HG03575 (cell line): ENCODE measurements around the gene VAC14.
"Not testable (repeated sequence)": the region's sequence is repeated elsewhere in the genome, so short reads cannot be mapped to it uniquely, and the experiment has no call there.

ENCODE experiments used
- ATAC-seq: cut with Tn5 transposase; IDR thresholded peaks from one replicate; pipeline ENCODE4 v1.9.1; 2021; ENCODE audit not compliant: unreplicated experiment, insufficient number of reproducible peaks, low FRiP score; ENCODE audit errors: extremely low read depth

The VAC14 gene

DNA sequence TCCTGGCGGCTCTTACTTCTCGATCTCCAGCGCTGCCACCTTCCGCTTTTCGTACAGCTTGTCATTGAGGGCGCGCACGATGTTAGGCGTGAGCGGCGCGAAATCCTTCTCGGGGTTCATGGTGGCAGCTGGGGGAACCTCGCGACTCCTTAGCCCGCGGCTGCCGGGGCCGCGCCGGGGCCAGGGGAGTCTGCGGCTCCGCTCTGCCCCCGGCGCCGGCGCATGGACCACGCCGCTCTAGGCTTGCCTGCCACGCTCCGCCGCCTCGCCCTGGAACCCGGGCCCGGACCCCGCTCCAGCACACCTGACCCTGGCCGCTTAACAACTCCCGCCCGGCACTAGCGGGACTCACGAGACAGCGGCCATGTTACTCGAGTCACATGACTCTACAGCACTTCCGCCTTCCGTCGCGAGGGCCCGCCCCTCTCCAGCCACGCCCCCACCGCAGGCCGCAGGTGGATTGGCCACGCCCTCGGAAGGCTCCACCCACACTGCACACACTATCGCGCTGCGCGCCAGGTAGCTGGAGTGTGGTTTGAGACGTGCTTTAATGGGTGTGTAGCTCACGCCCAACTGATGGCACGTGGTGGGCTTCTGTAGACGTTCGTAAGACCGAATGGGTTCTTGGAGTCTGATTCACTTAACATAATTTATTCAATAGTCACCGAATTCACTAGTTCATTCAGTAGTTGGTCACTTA is at the start of gene VAC14:
TSS of gene VAC14 (minus strand) at position 378 of the 700 bp plus-strand sequence. CDS start at position 120, 258 bp downstream.
- ATAC-seq: peak; percentile 75

DNA sequence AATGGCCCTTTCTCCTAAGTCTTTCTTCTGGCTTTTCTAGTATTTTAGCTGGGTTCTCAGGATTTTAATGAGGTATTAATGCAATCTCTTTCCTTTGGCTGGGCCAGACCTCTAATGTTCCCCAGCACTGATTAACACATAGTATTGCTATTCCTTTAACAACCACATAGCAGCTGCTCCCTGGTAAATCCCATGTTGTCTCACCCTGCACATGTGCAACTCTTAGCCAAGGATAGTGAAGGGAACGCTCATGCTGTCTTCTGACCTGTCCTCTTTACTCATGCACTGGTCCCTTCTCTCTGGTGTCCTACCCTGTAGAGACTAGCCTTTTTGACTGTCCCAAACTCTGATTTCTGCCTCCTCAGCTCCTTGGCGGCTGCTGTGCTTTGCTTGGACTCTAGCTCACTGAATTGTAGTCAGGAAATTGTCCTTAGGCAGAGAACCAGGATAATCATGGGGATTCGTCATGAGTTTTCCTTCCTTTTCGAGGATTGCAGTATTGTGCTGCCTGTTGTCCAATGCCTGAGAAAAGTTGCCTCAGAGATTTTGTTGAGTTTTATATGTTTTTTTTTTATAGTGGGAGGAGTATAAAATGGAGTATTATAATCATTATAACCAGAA is 22.6 kb upstream of the VAC14 start:
- not testable (repeated sequence) for ATAC-seq

DNA sequence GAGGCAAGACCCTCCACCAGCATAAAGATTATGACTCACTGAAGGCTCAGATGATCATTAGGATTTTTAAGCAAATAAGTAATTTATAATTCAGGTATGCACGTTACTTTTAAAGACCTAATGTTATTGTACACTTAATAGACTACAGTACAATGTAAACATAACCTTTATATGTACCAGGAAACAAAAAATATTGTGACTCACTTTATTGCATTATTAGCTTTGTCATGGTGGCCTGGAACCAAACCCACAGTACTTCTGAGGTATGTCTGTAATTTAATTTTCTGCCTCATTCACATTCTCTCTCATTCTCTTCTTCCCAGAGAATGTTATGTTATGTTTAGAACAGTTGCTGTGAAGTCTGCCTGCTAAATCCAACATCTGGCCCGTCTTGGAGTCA is 21.8 kb upstream of the VAC14 start:
- not testable (repeated sequence) for ATAC-seq

DNA sequence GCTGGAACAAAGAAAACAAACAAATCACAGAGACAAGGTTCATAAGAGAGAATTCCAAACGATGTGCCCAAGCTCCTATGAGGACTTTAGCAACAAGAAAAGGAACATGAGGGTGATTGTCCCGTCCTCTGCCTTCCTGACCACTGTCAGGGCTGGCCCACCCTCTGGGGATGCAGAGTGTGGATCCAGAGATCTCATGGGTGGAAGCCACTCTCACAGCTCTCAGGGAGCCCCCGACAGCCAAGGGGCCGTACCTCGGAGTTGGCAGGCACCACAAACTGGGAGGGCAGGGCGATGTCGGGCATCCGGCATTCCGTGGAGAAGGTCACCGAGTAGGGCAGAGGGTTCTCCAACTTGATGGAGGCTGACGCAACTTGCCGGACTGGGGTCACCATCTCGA is 17.1 kb upstream of the VAC14 start:
- ATAC-seq: not testable (repeated sequence)

DNA sequence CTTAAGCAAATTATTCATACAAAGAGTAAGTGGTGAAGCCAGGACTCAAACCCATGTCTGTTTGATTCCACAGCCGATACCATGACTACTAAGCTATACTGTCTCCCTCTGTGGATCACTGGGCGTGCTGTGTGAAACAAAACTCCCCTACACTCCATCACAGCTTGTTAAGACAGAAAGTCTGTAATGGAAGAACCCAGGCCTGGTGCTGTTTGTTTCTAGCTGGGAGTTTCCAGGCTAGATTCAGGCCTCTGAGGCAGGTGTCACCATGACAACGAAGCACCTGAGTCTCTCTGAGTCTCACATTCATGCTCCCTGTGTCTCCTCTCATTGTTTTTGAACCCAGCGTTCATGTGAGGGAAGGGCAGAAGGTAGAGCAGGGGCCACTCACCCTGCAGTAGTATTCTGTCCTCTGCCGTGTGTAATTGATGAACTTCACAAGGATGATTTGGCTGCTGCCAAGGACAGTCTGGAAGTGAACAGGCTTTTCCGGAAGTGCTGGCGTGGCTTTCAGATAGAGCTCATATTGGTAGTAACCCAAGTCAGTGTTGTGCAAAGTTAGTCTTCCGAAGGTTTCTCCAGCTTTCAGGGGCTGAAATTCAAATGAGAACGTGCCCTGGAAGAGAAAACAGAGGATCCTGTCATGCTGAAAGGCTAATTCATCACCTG is 8.6 kb upstream of the VAC14 start:
- ATAC-seq: no peak

DNA sequence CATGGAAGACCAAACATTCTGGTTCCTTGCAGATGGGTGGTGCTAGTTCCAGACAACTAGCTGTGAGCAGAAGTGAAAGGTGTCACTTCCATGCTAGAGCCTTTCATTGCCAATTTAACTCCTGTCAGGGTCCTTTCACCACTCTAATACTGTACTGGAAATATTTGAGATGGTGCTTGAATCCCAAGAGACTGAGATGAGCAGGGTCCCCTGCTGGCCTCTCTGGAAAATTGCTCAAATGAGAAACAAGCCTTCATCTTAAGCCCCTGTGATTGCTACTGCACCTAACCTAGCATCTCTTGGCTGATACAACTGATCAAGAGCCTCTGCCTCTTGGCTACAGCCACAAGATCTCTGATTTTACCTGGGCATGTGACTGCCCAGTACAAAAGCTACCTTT is 7.4 kb upstream of the VAC14 start:
- no peak for ATAC-seq

DNA sequence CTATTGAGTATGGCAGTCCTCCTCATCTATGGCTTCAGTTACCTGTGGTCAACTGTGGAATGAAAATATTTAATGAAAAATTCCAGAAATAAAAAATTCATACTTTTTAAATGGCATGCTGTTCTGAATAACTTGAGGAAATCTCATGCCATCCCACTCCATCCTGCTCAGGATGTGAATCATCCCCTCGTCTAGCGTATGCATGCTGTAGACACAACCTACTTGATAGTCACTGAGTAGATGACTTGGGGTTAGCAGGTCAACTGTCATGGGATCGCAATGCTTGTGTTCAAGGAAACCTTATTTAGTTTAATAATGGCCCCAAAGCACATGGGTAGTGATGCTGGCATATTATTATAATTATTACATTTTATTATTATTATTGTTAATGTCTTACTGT is 4.8 kb upstream of the VAC14 start:
- ATAC-seq: no peak

DNA sequence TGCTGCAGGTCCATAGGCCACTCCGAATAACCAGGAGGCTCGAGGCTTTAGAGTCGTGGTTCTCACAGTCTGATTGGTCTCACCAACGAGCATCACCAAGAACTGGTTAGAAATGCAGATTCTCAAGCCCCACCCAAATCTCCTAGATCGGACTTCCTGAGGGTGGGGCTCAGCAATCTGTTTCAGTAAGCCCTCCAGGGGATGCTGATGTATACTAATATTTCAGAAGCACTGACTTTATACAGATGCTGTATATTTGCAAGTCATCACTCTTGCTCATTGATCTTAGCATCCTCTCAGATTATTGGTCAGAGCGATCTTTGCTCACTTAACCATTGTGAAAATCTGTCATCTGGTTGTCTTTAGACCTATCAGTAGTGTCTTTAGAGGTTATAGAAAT is 4.4 kb upstream of the VAC14 start:
- ATAC-seq: no peak

DNA sequence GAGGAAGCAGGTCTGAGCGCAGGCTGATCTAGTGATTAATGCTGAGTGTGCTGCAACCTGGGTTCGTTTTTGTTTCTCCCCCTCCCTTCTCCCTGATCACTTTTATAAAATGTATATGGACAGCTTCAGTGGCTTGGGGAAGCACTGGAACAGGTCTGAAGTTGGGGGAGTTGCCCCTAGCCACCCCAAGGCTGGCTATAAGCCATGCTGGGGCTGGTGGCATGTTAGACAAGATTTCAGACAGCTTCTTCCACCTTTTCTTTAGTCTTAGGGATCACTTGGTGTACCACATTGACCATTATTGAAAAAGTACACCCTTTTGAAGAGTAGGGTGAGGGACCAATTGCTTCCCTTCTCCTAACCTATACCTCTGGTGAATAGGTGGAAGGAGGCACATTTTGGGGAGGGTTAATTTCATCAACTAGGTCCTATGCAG is 3.8 kb upstream of the VAC14 start:
- no peak for ATAC-seq

DNA sequence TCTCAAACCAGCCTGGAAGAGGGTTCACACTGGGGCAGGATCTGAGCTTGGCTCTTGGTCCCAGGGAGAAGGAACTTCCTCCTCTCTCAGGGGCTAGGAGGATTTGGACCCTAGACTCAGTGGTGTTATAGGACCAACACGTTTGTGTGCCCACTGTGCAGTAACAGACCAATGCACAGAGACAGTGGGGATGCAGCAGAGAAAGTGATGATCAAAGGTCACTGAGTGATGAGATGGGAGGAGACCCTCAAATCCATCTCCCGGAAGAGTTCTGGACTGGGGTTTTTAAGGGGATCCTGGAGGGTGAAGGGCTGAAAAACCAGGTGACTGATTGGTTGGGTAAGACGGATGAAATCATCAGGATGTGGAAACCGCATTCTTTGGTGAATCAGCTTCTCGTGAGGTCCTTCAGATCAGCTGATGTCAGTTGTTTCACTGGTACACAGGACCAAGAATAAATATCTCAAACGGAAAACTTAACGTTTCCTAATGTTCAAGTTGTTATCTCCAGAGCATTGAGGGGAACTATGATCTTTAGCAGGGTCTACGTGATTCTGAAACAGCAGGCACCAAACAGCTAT is 3.3 kb upstream of the VAC14 start:
- ATAC-seq: no peak

DNA sequence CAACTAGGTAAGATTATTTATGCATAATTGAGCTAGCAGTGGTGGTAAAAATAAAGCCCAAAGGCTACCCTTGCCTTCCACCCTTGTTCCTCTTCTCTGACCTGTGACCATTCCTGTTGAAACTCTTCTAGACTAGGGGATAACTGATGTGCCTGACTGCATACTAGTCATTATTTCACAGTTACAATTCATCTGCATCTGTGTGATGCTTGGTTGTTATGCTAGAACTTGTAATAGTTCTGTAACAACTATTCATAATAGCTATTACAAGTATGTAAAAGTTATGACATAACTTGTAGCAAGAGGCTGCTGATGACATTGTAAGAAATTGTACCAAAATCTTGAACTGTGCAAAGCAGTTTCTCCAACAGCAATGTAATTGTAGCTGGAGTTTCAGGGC is 2.4 kb upstream of the VAC14 start:
- ATAC-seq: no peak

DNA sequence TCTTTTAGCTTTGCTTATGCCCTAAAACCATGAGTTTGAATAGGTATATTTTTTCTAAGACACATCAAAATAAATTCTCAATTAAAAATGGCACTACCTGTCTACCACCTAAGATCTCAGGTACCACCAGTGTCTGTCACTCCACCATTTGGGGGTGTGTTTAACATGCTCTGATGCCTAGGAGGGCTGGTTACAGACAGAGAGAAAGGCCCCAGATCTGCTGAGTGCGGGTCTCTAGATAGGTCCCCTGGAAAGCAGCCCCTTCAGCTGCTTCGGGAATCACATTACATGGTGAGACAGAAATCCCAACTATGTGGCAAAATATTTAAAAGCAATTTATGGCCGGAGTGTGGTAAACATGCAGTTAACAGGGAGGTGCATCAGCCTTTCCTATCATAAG is 653 bp upstream of the VAC14 start:
- no peak for ATAC-seq

DNA sequence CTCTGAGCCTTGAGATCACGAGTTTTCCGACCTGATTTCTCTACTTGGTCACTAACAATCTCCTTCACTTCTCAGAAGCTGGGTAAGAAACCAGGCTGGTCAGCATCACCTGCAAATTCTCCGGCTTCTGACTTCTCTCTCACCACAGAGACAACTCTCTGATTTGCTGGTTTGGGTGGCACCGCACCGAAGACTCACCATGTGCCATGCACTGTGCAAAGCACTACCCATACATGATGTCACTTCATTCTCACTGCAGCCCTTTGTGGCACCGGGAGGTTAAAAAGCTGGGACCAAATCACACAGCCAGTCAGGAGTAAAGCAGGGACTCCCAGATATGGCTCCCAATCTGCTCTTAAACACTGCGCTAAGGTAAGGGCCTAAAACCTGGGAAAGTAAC is 647 bp downstream of the VAC14 start:
- ATAC-seq: no peak

DNA sequence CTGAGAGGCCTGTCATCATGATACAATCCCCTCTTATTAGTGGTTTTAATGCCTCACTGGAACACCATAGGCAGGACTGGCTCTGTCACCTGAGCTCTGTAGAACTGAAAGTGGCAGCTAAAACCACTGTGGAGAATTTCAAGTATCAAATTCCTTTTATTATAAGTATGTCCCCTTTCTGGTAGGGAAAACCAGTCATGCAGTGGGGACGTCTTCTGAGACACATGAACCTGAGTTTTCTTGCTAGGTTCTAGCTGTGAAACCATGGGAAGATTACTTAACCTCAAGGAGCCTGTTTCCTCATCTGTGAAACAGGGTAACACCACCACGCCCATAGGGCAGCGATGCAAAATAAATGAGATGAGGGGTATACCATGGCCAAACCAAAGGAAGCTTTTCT is 4.7 kb downstream of the VAC14 start:
- no peak for ATAC-seq

DNA sequence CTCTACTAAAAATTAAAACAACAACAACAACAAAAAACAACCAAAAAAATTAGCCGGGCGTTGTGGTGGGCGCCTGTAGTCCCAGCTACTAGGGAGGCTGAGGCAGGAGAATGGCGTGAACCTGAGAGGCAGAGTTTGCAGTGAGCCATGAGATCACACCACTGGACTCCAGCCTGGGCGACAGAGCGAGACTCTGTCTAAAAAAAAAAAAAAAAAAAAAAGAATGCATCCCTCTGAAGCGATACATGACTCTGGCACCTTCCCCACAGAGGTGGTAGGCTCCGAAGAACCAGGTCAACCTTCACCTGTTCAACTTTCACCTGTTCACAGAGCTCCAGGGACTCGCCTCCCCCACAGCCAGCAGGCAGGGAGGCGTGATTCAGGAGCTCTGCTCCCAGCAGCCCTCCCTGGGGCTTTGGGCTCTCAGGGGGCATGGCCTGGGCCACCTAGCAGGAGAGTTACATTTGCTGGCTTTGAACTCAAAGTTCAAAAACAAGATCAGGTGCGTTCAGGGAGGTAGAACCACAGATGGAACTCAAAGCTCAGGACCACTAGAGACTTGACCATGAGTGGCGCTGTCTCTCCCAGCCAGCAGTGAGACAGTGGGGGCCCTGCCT is 5.6 kb downstream of the VAC14 start:
- ATAC-seq: no peak

DNA sequence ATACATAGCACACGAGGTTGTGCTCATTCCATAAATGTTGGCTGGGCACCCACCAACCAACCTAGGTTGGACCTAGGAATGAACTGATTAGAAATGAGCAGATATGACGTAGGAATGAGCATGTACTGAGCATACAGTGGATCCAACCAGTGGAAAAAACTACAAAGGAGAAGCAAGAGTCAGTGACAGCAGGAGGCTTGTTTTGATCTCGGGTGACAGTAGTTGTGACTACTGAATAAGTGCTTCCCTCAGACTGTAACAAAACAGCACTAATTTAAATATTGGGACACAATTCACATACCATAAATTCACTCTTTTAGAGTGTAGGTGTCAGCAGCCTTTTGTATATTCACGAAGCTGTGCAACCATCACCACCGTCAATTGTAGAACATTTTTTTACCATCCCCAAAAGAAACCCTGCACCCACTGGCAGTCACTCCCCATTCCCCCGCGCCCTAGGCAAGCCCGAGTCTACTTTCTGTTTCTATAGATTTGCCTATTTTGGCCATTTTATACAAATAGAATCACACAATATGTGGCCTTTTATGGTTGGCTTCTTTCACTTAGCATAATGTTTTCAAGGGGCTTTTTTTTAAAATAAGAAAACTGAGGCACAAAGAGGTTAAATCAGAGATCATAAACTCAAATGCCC is 7.0 kb downstream of the VAC14 start:
- ATAC-seq: no peak

DNA sequence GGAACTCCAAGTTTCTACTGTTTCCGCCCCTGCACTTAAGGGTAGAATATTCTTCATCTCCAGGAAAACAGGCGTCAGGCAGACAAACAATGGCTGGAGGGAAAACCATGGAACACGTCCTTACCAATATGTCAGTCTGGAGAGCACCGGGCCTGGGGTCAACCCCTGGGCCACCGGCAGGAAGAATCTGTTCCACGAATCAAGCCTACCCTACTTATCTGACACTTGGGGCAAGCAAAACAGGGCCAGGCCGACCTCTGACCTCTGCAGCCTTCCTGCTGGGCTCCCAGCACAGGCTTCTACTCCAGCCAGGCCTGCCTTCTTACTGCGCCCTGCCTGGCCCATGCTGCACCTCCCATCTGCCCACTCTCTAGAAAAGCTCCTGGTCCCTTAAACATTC is 10.1 kb downstream of the VAC14 start:
- ATAC-seq: no peak

DNA sequence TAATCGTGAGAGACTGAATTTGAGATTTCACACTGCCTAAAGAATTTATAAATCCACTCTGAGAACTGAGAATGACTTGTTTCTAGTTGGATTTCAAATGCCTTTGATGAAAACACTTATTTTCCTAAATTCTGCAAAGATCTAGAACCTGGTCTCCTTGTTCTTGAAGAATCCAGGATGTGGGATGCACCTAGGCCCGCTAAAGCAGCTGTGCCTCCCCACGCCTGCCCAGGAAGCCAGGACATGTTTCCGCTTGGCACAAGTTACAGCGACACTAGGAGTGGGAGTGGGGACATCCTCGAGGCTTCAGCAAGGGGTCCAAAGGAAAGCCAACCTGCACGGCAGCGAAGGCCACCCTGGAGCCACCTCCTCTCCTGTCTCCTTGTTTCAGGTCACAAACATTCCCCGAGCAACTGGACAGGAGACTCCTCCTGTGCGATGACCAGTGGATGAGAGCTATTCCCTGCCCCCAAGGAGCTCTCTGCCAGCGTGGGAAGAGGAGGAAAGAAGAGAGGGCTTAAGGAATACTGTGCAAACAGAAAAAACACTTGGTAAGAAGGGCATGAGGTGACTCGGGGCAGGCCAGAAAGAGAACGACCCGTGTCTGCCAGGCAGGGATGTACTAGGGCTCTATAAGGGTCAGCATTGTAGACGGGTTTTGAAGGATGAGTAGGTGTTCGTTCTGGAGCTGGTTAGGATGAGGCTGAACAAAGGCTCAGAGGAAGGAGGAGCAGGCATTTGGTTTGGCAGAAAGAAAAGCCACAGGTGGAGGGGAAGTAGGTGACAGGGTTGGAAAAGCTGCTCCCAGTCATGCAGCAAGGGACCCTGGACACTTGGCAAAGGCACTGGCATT is 11.1 kb downstream of the VAC14 start:
- ATAC-seq: no peak
